Measurements from ENCODE around the gene OBSCN. TPM values are rescaled to one million over a fixed set of nuclear protein-coding genes. Genes with fewer than 3 reads are reported as not detected.

The OBSCN gene
- total RNA-seq, 1 donor from 2014 or later: 39.4 TPM

- TF ChIP-seq CTCF (IDR thresholded peaks at IDR 0.05): no peak
- intact Hi-C loops (cut with DNase I): no loop called here
- DNase-seq (no peak), ATAC-seq (no peak)
- Histone ChIP-seq H3K4me3 (no peak overlapping the region), H3K36me3 (no peaks in the 10 kb centered on the region), H3K27me3 (no peaks in the 10 kb centered on the region), H3K4me1 (peaks cover 4% of the 10 kb centered on the region), H3K9me3 (no peaks in the 10 kb centered on the region), H3K27ac (no peak overlapping the region)
Observed at GRCh38 chr1:228271701-228272251, 63.9 kb downstream of the OBSCN start.

GRCh38 chr1:228272331-228272791 lies 64.5 kb downstream of the OBSCN start:
- no peak for TF ChIP-seq CTCF (IDR thresholded peaks at IDR 0.05)
- DNase-seq: peak; percentile 32
- Histone ChIP-seq H3K27me3 (no peaks in the 10 kb centered on the region), H3K27ac (no peak overlapping the region), H3K4me3 (no peak overlapping the region), H3K4me1 (peaks cover 4% of the 10 kb centered on the region), H3K36me3 (no peaks in the 10 kb centered on the region), H3K9me3 (no peaks in the 10 kb centered on the region)
- intact Hi-C loops (cut with DNase I): no loop called here
- no peak for ATAC-seq

GRCh38 chr1:228272831-228273571 lies 65.2 kb downstream of the OBSCN start:
- intact Hi-C loops (cut with DNase I): no loop called here
- no peaks in the 10 kb centered on the region for H3K36me3 ChIP-seq

GRCh38 chr1:228273720-228274451 lies 66.0 kb downstream of the OBSCN start:
- DNase-seq (peak; percentile 61), ATAC-seq (no peak)
- no peak for TF ChIP-seq CTCF (IDR thresholded peaks at IDR 0.05)
- intact Hi-C loops (cut with DNase I): no loop called here
- Histone ChIP-seq H3K4me1 (peaks cover 4% of the 10 kb centered on the region), H3K4me3 (no peak overlapping the region), H3K27me3 (no peaks in the 10 kb centered on the region), H3K9me3 (no peaks in the 10 kb centered on the region), H3K36me3 (no peaks in the 10 kb centered on the region), H3K27ac (no peak overlapping the region)

More at GRCh38 chr1:228272831-228273571, 65.2 kb downstream of the OBSCN start:
- ATAC-seq: no peak
- DNase-seq: peak; percentile 52
- Histone ChIP-seq H3K4me1 (peaks cover 4% of the 10 kb centered on the region), H3K27me3 (no peaks in the 10 kb centered on the region), H3K4me3 (no peak overlapping the region), H3K27ac (no peak overlapping the region), H3K9me3 (no peaks in the 10 kb centered on the region)
- no peak for TF ChIP-seq CTCF (IDR thresholded peaks at IDR 0.05)

- no peak for TF ChIP-seq CTCF (IDR thresholded peaks at IDR 0.05)
- H3K27me3 ChIP-seq: no peaks in the 10 kb centered on the region
- no peak overlapping the region for H3K27ac ChIP-seq
- no peaks in the 10 kb centered on the region for H3K9me3 ChIP-seq
- ATAC-seq (no peak), DNase-seq (peak; percentile 47)
- H3K36me3 ChIP-seq: no peaks in the 10 kb centered on the region
- intact Hi-C loops (cut with DNase I): no loop called here
- H3K4me3 ChIP-seq: peak overlapping the region; percentile 72
- peaks cover 4% of the 10 kb centered on the region for H3K4me1 ChIP-seq
Observed at GRCh38 chr1:228274452-228275178, 66.8 kb downstream of the OBSCN start.
